T-helper 1 cell (primary cell): ENCODE results near the gene DGKK.
"Not testable (repeated sequence)": the region's sequence is repeated elsewhere in the genome, so short reads cannot be mapped to it uniquely, and the experiment has no call there.

Experiments
- DNase-seq, 5 donors: peaks; one replicate each; pipeline ENCODE4 v3.0.0-alpha.2; 2012 to 2020

DGKK gene

DNA sequence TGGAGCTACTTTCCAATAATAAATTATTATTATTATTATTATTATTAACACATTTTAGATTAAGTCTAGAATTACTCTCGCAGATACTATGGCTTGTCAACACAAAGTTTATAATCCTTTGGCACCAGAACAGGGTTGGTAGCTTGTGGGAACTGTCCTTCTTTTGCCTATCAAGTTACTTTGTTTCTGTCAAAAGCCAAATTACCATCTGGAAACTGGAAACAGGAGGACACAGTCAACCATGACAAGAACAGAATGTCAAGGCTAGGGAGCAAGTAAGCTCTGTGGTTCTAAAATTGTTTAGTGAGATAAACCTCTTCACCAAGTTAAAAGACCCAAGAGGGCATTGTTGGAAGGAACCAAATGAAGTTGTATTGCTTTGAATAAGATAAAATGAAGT lies 42.5 kb downstream of the DGKK start:
- no peak for DNase-seq

DNA sequence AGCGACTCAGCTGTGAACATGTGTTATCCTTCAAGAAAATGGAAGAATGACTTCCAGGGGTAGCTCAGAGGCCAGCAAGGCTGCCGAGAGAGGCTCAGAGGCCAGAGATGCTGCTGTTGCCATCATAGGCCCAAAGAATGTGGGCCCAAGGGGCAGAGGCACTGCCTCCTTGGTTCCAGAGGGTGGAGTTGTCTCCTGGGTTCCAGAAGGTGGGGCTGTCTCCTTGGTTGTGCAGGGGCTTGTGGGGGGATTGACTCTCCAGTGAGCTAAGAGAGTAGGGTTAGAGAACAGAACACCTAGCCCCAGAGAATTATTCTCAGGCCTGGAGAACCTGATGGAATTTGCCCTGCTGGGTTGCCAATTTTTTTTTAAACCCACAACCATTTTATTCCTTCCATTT lies 62.6 kb downstream of the DGKK start:
- DNase-seq: no peak

DNA sequence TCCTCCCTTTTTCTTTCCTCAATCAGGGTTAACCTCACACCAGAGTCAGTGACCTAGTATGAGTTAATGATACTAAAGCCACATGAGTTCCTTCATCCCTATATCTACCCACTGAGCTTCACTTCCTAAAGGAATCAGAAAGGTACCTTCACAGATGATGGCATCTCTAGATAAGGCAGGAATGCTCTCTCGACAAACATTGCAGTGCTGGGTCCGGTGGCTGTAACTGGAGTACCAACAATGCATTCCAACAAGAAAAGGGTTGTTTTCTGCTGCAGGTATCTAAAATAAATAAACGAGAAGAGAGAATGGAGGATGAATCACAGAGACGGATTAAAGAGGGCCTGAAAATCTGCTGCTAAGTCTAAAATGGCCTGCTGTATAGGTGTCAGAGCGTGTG lies 66.7 kb downstream of the DGKK start:
- DNase-seq: no peak

DNA sequence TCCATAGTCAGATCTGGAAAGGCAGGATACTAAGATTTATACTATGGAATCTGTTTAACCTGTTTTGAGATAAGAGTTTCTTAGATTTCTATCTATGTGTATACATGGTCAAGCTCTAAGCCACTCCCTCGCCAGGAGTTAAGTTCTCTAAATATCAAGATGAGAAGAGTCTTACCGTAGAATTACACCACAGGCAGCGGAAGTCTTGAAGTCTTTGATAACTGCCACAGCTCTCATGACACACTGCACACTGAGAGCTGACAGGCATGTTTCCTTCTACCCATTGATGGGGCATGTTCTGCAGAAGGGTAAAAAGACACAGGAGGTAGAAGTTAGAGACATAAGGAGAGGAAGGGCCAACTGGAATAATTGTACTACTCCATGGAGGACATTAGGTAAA lies 67.7 kb downstream of the DGKK start:
- DNase-seq: no peak

DNA sequence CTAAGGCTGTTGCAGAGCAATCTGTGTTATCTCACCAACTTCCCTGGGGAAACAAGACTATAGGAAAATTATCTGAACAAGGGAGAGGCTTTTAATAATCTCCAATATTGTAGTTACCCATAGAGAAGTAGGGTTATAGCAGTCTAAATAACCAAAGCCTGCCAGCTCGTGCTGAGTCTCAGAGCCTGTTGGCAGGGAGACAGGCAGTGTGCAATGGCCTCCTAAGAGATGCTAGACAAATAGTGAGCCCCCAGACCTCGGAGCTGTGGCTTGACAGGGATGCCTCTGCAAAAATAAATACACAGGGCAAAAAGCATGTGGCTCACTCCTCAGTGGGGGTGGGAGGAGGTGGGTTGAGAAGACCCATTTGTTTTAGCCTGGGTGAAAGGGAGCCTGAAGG lies 76.7 kb downstream of the DGKK start:
- no peak for DNase-seq

DNA sequence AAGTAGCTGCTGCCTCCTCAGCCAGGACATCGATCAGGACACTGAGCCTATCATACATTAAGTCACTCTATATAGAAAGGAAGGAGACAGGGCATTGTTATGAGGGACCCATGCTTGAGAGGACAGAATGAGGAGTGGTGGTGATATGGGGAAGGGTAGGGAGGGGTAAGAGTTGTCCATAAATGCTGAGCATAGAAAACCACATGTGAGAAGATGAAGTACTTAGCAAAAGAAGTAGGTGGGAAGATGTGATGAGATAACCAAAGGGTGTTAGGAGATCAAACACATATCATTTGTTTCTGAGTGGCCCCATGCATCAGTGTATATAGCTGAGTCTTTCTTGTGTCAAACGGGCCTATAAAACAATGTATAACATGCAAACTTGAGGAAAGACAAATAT lies 84.1 kb downstream of the DGKK start:
- no peak for DNase-seq

DNA sequence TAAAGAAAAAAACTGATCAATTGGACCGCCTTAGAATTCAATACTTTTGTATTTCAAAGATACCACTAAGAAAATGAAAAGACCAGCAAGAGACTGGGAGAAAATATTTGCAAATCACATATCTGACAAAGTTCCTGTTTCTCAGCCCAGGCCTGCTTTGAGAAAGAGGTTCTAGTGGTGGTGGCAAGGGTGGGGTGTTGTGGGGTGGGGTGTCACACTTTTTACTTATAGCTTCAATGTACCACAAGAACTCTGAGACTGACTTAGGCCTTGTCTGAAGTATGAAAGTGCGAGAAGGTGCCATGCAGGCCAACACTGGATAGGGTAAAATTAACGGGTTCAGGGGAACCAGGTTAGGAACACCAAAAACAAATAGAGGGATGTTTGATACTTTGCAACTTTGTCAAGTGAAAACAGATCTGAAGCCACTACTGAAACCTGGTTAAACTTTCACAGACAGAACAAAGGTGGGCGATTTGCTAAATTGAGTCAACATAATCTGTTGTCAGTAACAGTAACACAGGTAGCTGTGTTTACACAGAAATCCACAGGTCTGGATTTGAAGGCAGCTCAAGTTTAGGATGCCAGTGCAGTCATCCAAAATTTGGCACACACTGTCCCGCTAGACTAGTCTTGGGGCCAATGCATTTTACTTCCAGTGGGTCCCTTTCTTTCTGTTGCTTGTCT lies 88.8 kb downstream of the DGKK start:
- DNase-seq: no peak

DNA sequence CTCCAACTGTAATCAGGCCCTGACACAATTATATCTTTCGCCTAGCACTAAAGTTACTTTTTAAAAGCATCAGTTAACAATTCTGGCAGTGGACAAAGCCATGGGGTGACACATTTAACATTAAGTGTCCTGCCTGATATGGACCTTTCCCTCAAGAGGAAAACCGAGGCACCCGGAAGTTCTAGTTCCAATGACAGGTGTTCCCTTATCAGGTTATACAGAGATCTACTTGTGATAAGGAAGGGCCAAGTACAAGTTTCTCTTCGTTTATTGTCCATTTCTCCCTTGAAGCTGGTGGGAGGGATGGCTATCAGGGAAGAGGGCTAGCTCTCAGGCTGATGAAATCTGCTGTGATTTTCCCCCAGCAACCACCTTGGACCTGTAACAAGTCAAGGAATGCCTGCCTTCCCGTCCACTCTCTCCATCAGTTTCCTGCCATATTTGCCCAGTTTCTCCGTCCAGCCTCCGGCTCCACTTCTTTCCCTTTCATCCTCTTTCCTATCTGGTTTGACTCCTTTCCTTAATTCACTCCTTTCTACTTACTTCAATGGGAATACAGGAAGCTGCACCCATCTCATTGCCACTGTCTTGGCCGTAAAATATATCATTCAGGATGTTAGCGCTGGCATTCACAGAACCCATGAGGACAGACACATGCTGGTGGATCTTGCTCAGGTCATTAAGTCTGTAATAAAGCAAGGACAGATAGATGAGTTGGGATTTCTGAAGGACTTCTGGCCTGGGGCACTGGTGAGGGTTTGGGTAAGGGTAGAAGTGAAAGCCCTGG lies 95.0 kb downstream of the DGKK start:
- DNase-seq: no peak

DNA sequence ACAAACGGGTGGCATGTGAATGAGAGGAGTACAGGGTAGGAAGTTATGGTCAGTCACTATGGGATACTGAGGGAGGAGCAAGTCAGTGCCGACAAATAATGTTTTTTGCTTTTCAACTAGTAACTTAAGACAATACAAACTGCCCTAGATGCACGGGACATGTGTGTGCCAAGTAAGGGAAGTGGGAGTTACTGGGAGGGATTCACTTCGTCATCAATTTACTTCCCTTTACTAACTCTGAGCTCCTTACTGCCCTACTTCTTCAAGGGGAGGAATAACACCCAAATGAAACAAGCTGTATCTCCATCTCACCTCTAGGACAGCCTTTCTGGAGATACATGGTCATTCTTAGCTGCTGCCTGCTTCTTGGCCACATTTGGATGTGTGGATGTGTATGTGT lies 97.7 kb downstream of the DGKK start:
- no peak for DNase-seq

DNA sequence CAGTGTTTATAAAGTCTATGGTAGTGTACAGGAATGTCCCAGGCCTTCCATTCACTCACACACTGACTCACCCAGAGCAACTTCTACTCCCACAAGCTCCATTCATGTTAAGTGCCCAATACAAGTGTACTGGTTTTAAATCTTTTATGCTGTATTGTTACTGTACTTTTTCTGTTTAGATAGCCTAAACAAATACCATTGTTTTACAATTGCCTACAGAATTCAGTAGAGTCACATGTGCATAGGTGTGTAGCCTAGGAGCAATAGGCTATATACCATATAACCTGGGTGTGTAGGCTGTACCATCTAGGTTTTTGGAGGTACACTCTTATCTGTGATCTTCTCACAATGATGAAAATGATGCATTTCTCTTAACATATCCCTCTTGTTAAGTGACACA lies 126.7 kb downstream of the DGKK start:
- DNase-seq: no peak

DNA sequence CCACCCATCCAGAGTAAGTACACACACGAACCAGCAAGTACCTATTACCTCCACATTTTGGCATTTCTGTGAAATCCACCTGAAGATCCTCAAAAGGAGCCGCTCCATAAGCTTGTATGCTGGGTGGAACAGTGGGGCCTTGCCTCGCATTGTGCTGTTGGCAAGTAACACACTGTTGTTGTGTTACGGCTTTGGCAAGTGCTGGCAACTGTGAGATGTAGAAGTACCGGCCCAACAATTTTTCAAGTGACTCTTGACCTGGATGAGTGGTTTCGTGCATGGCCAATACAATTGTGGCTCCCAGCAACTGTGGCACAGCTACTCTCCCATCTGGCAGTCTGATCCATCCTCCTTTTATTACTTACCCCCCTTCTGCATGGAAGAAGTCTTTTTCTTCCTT lies 137.3 kb downstream of the DGKK start:
- no peak for DNase-seq

DNA sequence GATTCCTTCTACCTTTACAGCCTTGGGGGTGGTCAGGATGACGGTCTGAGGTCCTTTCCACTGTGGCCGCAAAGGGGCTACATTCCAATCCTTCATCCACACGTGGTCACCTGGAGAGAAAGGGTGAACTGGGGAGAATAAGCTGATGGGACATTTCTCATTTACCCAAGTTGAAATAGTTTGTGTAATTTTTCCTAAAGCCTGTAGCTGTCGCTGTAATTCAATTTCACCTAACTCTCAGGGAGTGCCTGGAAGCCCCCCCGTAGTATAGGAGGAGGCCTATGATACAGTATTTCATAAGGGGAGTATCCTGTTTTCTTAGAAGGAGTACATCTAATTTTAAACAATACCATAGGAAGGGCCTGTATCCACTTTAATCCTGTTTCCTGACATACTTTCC lies 138.0 kb downstream of the DGKK start:
- not testable (repeated sequence) for DNase-seq

DNA sequence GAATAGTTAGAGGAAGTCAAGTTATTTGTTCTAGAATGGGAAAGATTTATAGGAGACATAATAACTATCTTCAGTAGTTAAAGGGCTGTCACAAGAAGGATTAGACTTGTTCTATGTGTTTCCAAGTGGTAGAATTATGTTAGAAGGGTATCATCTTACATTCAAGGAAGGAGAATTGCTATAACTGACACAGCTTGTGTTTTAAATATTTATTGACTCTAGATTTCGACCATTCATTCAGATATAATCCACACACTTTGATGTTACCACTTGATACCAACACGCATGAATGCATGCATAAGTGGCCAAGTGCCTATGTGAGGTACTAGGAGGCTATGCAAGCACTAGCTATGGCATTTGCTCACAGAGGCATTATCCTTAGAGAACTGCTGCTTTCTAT lies 143.4 kb downstream of the DGKK start:
- DNase-seq: no peak
